ENCODE results near the gene PMPCA. TPM values are rescaled to one million over a fixed set of nuclear protein-coding genes. Genes with fewer than 3 reads are reported as not detected.

Gene PMPCA
- total and polyA plus RNA-seq, 2 of the 13 experiments (the other 11 are each of a cell fraction or from before 2014, with no cell fraction given): 70.2 to 88.4 TPM

GRCh38 chr9:136400038-136400834 is 10.2 kb upstream of the PMPCA start, which contains the start of gene SNAPC4 (continued):
- TF ChIP-seq CENPT (CRISPR knock-in tag; IDR thresholded peaks at IDR 0.05; ENCODE audit: low read depth) (0 out of 2 replicates have a peak, but pooled peaks have one; percentile 50), NR2F2 (IDR thresholded peaks at IDR 0.05; ENCODE audit: borderline replicate concordance, low read depth) (peak; percentile 31; the same call in 1 of the 2 replicates), PHF21A (CRISPR knock-in tag; IDR thresholded peaks at IDR 0.05) (peak; percentile 63; the same call in 1 of the 2 replicates), THAP11 (CRISPR knock-in tag; IDR thresholded peaks at IDR 0.05) (peak; percentile 92), ZNF781 (CRISPR knock-in tag; IDR thresholded peaks at IDR 0.05; ENCODE audit: borderline replicate concordance, not compliant biosample characterization) (no peak), NR2F6 (IDR thresholded peaks at IDR 0.05) (no peak), NR2F6 (CRISPR knock-in tag; IDR thresholded peaks at IDR 0.05) (no peak), ZNF10 (CRISPR knock-in tag; IDR thresholded peaks at IDR 0.05; ENCODE audit: borderline replicate concordance, low read depth) (0 out of 2 replicates have a peak, but pooled peaks have one; percentile 29), ZMAT5 (CRISPR knock-in tag; IDR thresholded peaks at IDR 0.05; ENCODE audit: borderline replicate concordance, low read depth) (no peak), ZNF556 (CRISPR knock-in tag; IDR thresholded peaks at IDR 0.05; ENCODE audit: borderline replicate concordance) (0 out of 2 replicates have a peak, but pooled peaks have one; percentile 43), ZNF788 (CRISPR knock-in tag; IDR thresholded peaks at IDR 0.05; ENCODE audit: borderline replicate concordance) (0 out of 2 replicates have a peak, but pooled peaks have one; percentile 28), ZNF253 (CRISPR knock-in tag; IDR thresholded peaks at IDR 0.05; ENCODE audit: borderline replicate concordance) (0 out of 2 replicates have a peak, but pooled peaks have one; percentile 76), ZNF547 (CRISPR knock-in tag; IDR thresholded peaks at IDR 0.05) (0 out of 2 replicates have a peak, but pooled peaks have one; percentile 58), SMAD1 (CRISPR knock-in tag; IDR thresholded peaks at IDR 0.05; ENCODE audit: borderline replicate concordance, low read depth) (peak; percentile 26; the same call in 1 of the 2 replicates), PRDM15 (CRISPR knock-in tag; IDR thresholded peaks at IDR 0.05) (no peak), SETDB1 (CRISPR knock-in tag; IDR thresholded peaks at IDR 0.05; ENCODE audit: borderline replicate concordance) (no peak), AFF4 (CRISPR knock-in tag; IDR thresholded peaks at IDR 0.05) (no peak), RFX5 (IDR thresholded peaks at IDR 0.05; ENCODE audit: low read depth, low read length) (no peak), LCORL (IDR thresholded peaks at IDR 0.05) (no peak), LCORL (CRISPR knock-in tag; IDR thresholded peaks at IDR 0.05) (peak; percentile 39; the same call in 1 of the 2 replicates), BATF2 (CRISPR knock-in tag; IDR thresholded peaks at IDR 0.05) (peak; percentile 85)

Measured in HepG2 (cell line).